Fibroblast of skin of back (primary cell): ENCODE measurements around the gene LANCL1.
A peak's percentile ranks its signal among the peaks of the same experiment; 100 is the strongest.
"Not testable (repeated sequence)": the region's sequence is repeated elsewhere in the genome, so short reads cannot be mapped to it uniquely, and the experiment has no call there.

Experiments
- DNase-seq: peaks from one replicate; pipeline ENCODE4 v3.0.0-alpha.2; 2013

The LANCL1 gene

DNA sequence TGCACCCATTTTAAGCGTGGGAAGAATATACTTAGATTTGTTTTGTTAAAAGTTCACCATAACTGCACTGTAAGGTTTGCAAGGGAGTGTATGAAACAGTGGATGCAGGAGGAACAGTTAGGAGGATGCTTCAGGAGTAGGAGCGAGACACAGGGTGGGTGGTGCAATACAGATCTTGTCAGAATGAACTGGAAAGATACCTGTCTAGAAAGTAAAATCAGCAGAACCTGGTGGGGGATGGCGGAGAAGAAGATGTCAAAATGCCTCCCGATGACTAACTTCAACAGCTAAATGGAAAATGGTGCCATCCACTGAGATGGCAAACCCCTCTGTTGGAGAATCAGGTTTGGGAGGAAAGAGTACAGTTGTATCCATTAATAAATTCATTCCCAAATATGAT lies 18.2 kb downstream of the LANCL1 start:
- DNase-seq, result no peak

DNA sequence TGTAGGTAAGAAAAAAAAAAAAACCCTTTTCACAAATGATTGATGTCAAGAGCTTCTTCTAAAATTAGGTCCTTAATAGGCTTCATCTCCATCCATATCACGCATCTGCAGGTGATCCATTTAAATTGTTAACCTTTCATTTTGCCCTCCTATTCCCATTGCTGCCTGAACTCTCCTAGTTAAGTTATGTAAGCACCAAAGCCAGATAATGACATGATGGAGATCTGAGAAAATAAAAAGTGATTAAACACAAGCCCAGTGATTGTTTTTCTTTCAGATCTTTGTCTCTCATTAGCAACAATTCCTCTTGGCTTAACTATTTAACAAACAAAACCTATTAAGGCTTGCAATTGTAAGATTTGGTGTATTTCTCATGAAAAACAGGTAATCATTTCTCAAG lies 20.0 kb downstream of the LANCL1 start:
- DNase-seq, result no peak

DNA sequence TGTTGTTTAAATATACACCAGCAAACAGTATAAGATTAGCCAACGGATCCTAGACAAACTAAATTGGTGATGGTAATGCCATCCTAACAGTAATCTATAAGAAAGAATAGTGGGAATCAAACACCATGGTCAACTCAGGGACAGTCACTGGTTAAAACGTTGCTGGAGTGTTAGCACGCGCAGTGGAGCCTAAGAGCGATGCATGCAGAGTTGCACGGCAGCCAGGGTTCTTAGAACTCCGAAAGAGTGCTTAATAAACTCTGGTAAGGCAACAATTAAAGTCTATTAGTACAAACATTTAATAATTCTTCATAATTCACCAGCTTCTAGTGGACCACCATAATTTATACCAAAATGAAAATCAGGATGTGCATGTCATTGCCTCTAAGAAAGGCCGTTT lies 22.2 kb downstream of the LANCL1 start:
- no peak for DNase-seq

DNA sequence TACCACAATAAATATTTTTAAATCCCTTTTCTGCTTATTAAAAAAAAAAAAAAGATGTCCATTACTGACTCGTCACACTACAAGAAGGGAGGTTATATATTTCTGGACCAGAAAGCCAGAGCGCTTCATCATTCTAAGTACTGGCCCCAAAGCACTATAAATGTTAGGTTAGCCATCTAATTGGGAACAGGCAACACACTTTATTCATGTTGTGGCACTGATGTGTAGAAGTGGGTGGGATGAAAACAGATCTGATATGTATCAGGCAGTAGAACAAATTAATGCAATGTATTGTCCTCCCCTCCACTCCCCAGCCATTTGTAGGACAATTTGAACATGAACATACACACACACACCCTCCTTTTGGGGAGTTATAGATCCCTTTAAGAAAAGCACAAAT lies 24.4 kb downstream of the LANCL1 start:
- no peak for DNase-seq

DNA sequence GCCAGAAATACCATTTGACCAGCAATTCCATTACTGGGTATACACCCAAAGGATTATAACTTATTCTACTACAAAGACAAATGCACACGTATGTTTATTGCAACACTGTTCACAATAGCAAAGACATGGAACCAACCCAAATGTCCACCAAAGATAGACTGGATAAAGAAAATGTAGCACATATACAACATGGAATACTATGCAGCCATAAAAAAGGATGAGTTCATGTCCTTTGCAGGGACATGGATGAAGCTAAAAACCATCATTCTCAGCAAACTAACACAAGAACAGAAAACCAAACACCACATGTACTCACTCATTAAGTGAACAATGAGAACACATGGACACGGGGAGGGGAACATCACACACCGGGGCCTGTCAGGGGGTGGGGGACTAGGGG lies 25.6 kb downstream of the LANCL1 start:
- DNase-seq, result not testable (repeated sequence)

DNA sequence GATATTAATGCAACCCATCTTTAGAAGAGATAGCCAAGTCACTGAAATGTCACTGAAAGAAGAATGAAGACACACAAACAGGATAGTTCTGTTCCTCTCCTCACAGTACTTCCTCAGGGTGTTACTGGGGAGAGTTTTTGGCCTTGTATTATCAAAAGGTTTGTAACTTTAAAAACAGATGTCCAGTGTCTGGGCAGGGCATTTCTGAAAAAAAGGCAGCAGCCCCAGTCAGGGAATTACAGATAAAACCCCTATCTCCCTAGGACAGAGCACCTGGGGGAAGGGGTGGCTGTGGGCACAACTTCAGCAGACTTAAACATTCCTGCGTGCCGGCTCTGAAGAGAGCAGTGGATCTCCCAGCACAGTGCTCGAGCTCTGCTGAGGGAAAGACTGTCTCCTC lies 30.8 kb downstream of the LANCL1 start:
- no peak for DNase-seq

DNA sequence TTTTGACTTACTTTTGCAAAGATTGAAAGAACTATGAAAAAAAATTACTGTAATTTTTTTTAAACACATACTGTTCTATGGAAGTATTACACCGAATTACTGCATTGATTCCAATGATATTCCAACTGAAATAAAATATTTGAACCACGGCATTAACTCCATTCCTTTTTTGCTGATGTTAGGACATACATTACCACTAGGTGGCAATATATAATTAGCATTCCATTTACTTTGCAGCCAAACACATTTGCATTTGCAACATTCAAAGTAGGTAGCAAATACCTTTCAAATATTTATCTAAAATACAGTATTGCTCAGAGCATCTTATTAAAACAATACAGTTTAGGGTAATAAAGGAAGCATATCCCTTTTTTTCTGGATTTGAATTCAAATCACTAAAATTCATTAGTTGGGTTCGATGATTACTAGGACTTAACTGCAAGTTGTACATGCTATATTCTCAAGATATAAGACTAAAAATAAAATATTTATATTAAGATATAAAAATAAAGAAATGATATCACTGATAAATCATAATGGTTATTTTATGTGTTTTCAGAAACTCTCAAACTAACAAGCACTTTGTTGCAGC lies 31.3 kb downstream of the LANCL1 start:
- DNase-seq, result peak; percentile 20

DNA sequence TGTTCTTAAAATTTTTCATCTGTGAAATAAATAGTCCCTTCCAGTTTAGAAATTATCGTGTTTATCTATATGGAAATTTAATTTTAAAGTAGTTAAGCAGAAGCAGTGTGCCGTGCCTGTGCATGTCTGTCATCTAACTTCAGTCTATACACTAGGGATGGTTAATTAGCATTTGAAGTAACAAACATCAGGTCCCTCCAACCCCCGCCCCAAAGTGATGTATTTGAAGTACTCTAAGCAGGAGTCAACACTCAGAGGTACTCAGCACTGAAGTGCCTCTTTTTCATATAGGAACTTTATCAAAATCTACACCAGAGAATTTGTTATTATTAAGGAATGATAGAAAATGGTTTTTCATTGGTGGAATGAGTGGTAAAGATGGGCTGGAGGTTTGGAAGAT lies 33.0 kb downstream of the LANCL1 start:
- DNase-seq, result no peak

DNA sequence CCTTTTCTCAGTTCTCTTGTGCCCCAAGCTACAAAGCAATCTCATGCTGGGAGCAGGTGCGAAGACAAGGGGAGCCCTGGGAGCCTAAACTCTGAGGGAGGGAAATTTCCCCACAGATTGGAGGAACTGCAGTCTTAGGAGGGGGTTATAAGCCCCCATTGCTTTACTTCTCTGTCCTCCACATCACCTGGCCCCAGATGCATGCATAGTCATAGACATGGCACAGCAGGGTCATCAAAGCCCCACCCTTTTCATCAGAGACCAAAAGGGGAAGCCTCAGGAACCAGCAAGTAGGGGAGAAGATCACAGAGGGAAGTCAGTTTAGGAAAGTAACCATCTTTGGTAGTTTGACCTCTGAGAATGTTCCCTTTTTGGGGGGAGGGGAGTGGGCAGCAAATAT lies 33.7 kb downstream of the LANCL1 start:
- DNase-seq, result no peak

DNA sequence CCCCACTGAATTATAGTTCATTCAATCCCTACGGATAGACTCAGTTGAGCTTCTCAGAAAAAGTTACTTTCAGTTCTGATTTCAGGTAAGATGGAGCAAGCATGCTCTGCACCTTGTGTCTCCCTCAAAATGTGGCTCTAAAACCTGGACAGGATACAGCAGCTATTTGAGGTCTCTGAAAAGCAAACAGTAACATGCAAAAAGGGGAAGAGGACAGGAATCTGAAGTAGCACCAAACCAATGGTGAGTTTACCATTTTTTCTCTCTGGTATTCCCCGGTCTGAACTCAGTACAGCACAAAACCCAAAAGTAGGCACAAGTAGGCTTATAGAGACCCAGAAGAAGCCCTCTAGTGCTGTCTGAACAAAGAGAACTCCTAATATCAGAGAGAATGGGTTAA lies 34.1 kb downstream of the LANCL1 start:
- DNase-seq, result no peak

DNA sequence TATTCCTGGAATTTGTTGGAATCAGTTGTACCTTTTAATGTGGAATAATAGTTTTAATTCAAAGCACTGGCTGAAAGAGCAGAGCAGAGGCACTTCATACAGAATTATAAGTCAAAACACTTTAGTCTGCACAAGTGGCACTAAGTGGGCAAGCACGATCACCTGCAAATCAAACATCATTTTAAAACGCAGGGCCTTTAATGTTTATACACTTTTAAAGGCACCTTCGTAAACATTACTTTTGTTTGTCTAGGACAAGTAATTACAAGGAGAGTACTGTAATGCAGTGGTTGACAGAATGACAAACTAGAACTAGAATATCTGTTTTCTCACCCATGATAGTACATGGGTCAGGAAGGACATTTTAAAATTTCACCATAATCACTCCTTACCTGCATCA lies 36.4 kb downstream of the LANCL1 start:
- DNase-seq, result no peak

DNA sequence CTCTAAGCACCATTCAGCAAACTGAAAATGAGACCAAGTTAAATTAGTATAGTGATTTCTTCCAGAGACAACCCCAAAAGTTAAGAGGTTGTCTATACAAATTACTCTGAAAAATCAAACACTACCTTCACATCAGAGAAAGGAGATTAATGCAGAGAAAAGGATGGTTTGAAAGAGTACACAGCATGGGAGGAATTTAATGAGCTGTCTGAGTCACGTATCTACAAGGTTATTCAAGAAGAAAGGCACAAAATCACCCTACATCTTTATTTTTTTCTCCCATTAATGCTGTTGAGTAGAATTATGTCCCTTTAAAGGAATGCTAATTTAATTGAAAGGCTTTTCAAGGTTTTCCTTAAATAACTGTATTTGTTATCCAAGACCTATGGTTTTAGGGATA lies 41.1 kb downstream of the LANCL1 start:
- no peak for DNase-seq

DNA sequence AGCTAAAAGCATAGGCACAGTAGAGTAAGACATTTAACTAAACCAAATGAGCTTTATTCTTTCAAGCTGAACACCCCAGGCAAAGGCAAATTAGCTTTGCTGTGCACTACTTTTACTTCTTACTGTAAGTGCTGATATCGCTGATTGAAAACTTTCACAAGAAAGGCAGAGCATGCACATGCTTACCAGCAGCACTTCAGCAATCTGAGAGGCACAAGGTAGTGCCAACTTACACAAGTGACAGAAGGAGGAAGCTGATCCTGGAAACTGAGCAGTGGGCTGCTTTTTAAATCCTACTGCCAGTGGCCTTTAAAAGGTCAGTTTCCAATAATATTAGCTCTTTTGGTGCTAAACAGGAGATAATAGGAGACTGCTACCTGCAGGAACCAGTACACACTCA lies 43.9 kb downstream of the LANCL1 start:
- no peak for DNase-seq

DNA sequence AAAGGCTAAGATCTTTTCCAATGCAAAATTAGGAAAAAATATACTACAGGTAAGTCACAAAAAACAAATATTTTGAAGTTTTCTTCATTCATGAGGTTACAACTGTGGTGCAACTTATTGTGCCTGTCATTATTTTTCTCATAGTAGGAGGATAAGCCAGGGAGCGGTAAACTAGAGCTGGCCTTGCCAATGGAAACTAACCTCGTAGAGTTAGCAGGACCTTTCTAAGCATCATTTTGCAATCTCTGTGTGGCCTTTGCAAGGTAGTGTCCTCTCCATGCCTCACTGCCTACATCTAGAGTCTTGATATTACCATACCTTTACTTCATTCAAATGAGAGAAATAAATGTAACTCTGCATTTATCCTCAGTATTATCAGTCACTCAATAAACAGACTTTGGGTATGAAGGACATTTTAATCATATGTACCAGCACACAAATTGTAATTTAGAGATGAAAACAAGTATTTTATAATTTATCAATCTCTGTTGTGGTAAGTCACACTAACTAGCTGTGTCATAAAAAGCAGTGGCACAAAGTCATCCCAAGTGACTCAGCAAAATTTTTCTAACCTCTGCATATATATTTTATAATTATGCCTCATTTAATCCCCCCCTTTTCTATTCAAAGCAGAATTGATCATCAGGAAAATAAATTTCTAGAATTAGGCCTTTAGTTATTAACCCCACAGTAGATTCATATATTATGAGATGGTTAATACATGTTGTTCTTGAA lies 47.0 kb downstream of the LANCL1 start:
- no peak for DNase-seq

DNA sequence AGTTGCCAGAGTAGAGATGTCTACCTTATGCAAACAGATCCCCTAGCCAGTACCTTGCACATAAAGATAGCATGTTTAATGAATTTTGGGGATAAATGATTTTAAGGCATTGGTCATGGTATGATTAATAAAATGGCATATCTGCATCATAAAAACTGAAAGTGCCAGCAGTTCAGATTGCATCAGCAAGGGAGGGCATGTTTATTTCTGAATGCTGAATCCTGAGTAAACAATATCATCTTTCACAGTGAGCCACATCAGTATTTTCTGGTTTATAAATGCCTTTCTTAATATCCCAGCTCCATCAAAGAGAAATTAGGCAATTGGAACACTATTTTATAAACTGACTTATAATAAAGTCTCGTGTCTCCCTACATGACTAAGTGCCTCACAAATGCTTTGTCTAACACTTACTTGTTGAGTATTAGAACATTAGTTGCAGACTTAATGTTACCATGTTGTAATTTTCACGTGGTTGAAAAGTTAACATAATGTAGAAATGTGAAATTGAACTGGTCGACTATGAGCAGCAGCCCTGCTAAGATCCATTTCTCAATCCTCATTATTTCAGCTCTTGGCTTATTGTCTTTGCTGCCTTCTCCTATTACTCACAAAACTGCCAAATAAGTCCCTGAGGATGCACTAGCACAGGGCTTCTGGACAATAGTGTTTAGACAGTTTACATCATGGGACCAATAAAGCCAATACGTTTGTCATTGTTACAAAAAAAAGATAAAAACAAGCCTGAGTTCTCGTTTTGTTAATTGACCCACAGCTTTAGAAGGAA lies 48.0 kb downstream of the LANCL1 start:
- DNase-seq, result no peak

DNA sequence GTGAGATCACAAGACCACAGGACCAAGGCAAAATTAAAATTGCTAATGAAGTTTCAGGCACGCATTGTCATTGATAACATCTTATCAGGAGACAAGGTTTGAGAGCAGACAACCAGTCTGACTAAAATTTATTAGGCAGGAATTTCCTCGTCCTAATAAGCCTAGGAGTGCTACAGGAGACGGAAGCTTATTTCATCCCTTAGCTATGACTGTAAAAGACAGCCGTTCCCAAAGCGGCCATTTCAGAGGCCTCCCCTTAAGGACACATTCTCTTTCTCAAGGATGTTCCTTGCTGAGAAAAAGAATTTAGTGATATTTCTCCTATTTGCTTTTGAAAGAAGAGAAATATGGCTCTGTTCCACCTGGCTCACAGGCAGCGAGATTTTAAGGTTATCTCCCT lies 49.2 kb downstream of the LANCL1 start:
- DNase-seq, result not testable (repeated sequence)

DNA sequence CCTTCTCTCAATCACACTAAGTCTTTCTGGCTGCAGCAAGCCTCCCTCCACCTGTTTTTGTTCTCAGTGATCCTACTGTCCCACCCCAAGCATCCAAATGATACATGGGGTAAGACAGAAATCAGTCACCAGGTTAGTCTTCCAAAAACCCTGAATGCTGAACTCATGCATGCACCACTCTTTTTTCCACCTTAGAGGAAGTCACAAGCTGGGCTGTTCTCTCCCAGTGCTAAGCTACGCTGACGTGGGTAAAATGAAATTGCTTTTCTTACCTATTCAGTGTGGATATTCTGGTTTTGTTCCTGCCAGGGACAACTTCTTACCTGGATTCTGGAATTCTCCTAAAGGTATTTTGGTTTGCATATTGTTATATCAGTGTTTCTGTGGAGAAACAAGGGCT lies 54.2 kb downstream of the LANCL1 start:
- no peak for DNase-seq

DNA sequence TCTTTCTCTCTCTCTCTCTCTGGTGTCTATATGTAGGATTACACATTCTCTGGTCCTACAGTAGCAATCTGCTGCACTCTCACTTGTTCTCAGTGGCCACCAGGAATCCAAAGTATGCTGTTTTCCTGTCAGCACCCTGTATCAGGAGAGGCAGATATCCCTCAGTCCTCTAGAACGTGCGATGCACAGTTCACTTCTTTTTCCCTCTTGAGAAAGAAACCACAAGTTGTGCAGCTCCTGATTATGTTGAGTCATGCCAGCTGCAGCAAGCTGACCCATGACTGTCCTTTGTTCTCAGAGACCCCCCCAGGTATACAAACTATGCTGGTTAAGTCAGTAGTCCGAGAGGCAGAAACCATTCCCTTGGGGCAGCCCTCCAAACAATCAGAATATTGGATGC lies 54.6 kb downstream of the LANCL1 start:
- peak; percentile 72 for DNase-seq

DNA sequence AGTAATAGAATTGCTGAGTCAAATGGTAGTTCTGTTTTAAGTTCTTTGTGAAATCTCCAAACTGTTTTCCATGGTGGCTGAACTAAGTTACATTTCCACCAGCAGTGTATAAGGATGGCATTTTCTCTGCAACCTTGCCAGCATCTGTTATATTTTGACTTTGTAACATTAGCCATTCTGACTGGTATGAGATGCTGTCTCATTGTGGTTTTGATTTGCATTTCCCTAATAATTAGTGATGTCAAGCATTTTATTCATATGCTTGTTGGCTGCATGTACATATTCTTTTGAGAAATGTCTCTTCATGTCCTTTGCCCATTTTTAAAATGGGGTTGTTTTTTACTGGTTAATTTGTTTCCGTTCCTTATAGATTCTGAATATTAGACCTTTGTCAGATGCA lies 63.9 kb downstream of the LANCL1 start:
- no peak for DNase-seq

DNA sequence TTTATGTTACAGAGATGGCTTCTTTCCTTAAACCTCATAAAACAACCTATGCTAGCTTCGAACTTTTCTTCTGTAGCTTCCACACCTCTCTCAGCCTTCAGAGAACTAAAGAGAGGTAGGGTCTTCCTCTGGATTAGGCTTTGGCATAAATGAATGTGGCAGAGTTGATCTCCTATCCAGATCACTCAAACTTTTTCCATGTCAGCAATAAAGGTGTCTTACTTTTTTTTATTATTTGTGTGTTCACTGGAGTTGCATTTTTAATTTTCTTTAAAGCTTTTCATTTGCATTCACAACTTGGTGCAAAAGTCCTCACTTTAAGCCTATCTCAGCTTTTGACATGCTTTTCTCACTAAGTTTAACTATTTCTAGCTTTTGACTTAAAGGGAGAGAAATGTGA lies 66.0 kb downstream of the LANCL1 start:
- DNase-seq, result no peak

DNA sequence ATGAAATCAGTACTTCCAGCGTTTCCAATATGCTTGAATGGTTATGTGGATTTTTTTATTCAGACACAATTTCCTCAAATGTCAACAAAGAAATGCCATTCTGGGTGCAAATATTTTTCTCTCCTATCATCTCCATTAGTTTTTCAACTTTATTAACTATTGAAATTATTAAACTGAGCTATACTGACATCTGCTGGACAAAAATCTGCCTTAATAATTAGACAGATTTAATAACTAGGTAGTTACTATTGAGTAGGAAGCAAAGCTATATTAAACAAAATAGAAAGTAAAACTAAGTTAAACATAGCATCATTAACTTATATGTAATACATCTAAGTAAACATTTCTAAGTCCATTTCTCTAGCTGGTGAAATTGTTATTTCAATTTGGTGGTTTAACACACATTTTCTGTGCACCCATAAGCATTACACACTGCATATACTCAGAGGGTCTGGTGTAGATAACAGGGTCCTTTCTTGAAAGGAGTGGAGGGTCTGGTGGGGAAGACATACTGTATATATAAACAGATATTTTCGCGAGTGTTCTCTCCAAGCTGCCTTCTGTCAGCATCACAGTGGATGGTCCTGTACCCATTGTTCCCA lies 77.0 kb downstream of the LANCL1 start:
- no peak for DNase-seq

DNA sequence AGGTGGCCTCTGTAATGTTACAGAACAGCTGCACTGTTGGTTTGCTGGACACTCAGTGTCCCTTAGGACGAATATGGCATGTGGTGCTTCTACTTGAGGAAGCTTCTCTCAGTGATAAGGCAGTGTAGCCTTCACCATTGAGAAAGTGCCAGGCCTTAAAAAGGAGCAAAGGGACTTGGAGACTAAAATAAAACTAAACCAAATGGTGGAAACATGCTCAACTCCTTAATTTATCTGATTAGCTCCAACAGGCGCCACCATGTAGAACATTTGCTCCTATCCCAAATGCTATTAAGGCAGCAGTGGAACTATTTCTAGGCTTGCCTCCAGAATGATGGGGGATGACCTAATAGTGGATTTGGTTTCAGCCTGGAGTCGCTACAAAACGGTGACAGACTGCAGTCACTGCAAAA lies 84.1 kb downstream of the LANCL1 start:
- DNase-seq, result no peak

DNA sequence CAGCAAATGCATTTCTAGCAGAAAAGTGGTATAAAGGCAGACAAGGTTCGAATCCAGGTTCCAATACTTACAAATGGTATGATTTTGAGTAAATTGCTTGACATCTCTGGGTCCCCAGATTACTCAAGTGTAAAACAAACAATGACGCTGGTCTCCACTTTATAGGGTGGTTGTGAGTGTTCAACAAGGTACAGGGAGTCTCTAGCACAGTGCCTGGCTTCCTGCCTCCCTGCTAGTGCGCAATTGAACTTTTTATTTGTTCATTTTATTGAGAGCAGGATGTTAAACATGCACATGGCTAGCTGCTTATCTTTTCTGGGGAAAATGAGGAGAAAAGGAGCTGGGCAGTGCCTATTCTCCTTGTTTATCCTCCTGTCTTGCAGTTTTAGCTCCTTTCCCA lies 86.7 kb downstream of the LANCL1 start:
- no peak for DNase-seq

DNA sequence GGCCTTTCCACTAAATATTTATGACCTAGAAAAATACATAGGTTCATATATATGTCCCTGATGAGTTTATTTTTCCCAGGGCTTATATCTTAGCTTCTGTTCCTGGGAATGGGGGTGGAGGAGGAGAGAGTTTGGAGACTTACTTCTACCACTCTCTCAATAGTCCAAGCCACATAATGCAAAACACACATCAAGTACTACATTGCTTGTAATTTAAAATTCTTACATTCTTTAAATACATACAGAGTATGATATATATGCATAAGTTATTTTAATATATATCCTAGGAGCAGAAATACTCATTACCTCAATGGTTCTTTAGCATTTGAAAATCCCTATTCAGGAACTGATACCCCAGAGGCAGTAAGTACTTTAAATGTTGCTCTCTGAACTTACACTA lies 88.4 kb downstream of the LANCL1 start:
- DNase-seq, result no peak
